ENCODE results near the gene WSB2.
A peak's percentile ranks its signal among the peaks of the same experiment; 100 is the strongest.

WSB2 gene

GRCh38 chr12:118035190-118036041 lies 25.6 kb downstream of the WSB2 start:
- peak overlapping the region; percentile 21; the same call in 1 of the 2 replicates for H3K27ac ChIP-seq
- H3K9ac ChIP-seq: no peak overlapping the region
- no peak overlapping the region for H2AFZ ChIP-seq (ENCODE audit: low read depth)
- H4K20me1 ChIP-seq (ENCODE audit: insufficient read depth): no peaks in the 10 kb centered on the region
- no peak for TF ChIP-seq CTCF (conservative IDR thresholded peaks at IDR 0.05; ENCODE audit: low read depth, low read length)
- H3K4me2 ChIP-seq: no peak overlapping the region
- no peaks in the 10 kb centered on the region for H3K79me2 ChIP-seq (ENCODE audit: insufficient read depth, low read depth)
- no peaks in the 10 kb centered on the region for H3K36me3 ChIP-seq (ENCODE audit: insufficient read depth)
- no peak overlapping the region for H3K4me3 ChIP-seq (IDR thresholded peaks at IDR 0.05; ENCODE audit: insufficient read depth, low read depth, low read length)
- peaks cover 30% of the 10 kb centered on the region for H3K4me1 ChIP-seq (ENCODE audit: low read depth, poor library complexity, severe bottlenecking)
- H3K27me3 ChIP-seq (ENCODE audit: insufficient read depth, low read depth): no peaks in the 10 kb centered on the region

GRCh38 chr12:118034429-118035189 lies 26.4 kb downstream of the WSB2 start:
- H3K4me1 ChIP-seq (ENCODE audit: low read depth, poor library complexity, severe bottlenecking): peaks cover 30% of the 10 kb centered on the region
- H3K36me3 ChIP-seq (ENCODE audit: insufficient read depth): no peaks in the 10 kb centered on the region
- no peaks in the 10 kb centered on the region for H3K27me3 ChIP-seq (ENCODE audit: insufficient read depth, low read depth)
- no peak for TF ChIP-seq CTCF (conservative IDR thresholded peaks at IDR 0.05; ENCODE audit: low read depth, low read length)
- no peaks in the 10 kb centered on the region for H3K79me2 ChIP-seq (ENCODE audit: insufficient read depth, low read depth)
- no peaks in the 10 kb centered on the region for H4K20me1 ChIP-seq (ENCODE audit: insufficient read depth)
- no peak overlapping the region for H3K9ac ChIP-seq
- H3K4me3 ChIP-seq (IDR thresholded peaks at IDR 0.05; ENCODE audit: insufficient read depth, low read depth, low read length): no peak overlapping the region
- H3K27ac ChIP-seq: peak overlapping the region; percentile 21; the same call in 1 of the 2 replicates
- no peak overlapping the region for H3K4me2 ChIP-seq
- H2AFZ ChIP-seq (ENCODE audit: low read depth): no peak overlapping the region

GRCh38 chr12:118033902-118034301 lies 27.1 kb downstream of the WSB2 start:
- TF ChIP-seq CTCF (conservative IDR thresholded peaks at IDR 0.05; ENCODE audit: low read depth, low read length): no peak
- H3K79me2 ChIP-seq (ENCODE audit: insufficient read depth, low read depth): no peaks in the 10 kb centered on the region
- no peak overlapping the region; the same call in 1 of the 2 replicates for H3K27ac ChIP-seq
- H3K4me1 ChIP-seq (ENCODE audit: low read depth, poor library complexity, severe bottlenecking): peaks cover 30% of the 10 kb centered on the region
- no peak overlapping the region for H3K4me2 ChIP-seq
- no peaks in the 10 kb centered on the region for H4K20me1 ChIP-seq (ENCODE audit: insufficient read depth)
- H2AFZ ChIP-seq (ENCODE audit: low read depth): no peak overlapping the region
- H3K27me3 ChIP-seq (ENCODE audit: insufficient read depth, low read depth): no peaks in the 10 kb centered on the region
- H3K36me3 ChIP-seq (ENCODE audit: insufficient read depth): no peaks in the 10 kb centered on the region
- no peak overlapping the region for H3K4me3 ChIP-seq (IDR thresholded peaks at IDR 0.05; ENCODE audit: insufficient read depth, low read depth, low read length)
- H3K9ac ChIP-seq: no peak overlapping the region

GRCh38 chr12:118033323-118033722 lies 27.7 kb downstream of the WSB2 start:
- Histone ChIP-seq H4K20me1 (ENCODE audit: insufficient read depth) (no peaks in the 10 kb centered on the region), H3K9ac (no peak overlapping the region), H3K36me3 (ENCODE audit: insufficient read depth) (no peaks in the 10 kb centered on the region), H2AFZ (ENCODE audit: low read depth) (no peak overlapping the region), H3K4me1 (ENCODE audit: low read depth, poor library complexity, severe bottlenecking) (peaks cover 30% of the 10 kb centered on the region), H3K4me3 (IDR thresholded peaks at IDR 0.05; ENCODE audit: insufficient read depth, low read depth, low read length) (no peak overlapping the region), H3K27ac (no peak overlapping the region), H3K27me3 (ENCODE audit: insufficient read depth, low read depth) (no peaks in the 10 kb centered on the region), H3K4me2 (no peak overlapping the region), H3K79me2 (ENCODE audit: insufficient read depth, low read depth) (no peaks in the 10 kb centered on the region)
- no peak for TF ChIP-seq CTCF (conservative IDR thresholded peaks at IDR 0.05; ENCODE audit: low read depth, low read length)

Measured in KMS-11 (cell line).